ENCODE measurements around the gene OR2D3.

OR2D3 gene

DNA sequence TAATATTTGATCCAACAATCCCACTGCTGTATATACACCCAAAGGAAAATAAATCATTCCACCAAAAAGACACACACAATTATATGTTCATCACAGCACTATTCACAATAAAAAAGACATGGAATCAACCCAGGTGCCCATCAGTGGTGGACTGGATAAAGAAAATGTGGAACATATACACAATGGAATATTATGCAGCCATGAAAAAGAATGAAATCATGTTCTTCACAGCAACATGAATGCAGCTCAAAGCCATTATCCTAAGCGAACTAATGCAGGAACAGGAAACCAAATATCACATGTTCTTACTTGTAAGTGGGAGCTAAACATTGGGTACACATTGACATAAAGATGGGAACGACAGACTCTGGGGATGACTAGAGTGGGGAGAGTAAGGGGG is 1.1 kb upstream of the OR2D3 start:
- no peak overlapping the region for H3K4me2 ChIP-seq (ENCODE audit: low read depth, low read length, poor library complexity, severe bottlenecking)
- H3K36me3 ChIP-seq (ENCODE audit: low read length) = no peaks in the 10 kb centered on the region
- H4K20me1 ChIP-seq (ENCODE audit: low read depth, low read length) = no peaks in the 10 kb centered on the region
- no peaks in the 10 kb centered on the region for H3K9me3 ChIP-seq (ENCODE audit: insufficient read depth, low read length)
- H3K9ac ChIP-seq (ENCODE audit: low read length) = no peak overlapping the region
- H3K79me2 ChIP-seq (ENCODE audit: insufficient read depth, low read length) = no peaks in the 10 kb centered on the region
- no peak overlapping the region for H3K27ac ChIP-seq (ENCODE audit: low read depth, low read length)
- no peaks in the 10 kb centered on the region for H3K27me3 ChIP-seq (ENCODE audit: low read length)
- H3K9me2 ChIP-seq (replicated peaks; ENCODE audit: insufficient read depth, low read length) = no peaks in the 10 kb centered on the region
- TF ChIP-seq EZH2phosphoT487 (conservative IDR thresholded peaks at IDR 0.05; ENCODE audit: low read length) = no peak
- TF ChIP-seq, protein P1, sequence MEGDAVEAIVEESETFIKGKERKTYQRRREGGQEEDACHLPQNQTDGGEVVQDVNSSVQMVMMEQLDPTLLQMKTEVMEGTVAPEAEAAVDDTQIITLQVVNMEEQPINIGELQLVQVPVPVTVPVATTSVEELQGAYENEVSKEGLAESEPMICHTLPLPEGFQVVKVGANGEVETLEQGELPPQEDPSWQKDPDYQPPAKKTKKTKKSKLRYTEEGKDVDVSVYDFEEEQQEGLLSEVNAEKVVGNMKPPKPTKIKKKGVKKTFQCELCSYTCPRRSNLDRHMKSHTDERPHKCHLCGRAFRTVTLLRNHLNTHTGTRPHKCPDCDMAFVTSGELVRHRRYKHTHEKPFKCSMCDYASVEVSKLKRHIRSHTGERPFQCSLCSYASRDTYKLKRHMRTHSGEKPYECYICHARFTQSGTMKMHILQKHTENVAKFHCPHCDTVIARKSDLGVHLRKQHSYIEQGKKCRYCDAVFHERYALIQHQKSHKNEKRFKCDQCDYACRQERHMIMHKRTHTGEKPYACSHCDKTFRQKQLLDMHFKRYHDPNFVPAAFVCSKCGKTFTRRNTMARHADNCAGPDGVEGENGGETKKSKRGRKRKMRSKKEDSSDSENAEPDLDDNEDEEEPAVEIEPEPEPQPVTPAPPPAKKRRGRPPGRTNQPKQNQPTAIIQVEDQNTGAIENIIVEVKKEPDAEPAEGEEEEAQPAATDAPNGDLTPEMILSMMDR (IDR thresholded peaks at IDR 0.05; ENCODE audit: insufficient read depth, low read length, poor library complexity, severe bottlenecking) = no peak
- no peaks in the 10 kb centered on the region for H3F3A ChIP-seq (ENCODE audit: insufficient read depth)
- H2AFZ ChIP-seq (ENCODE audit: low read depth, low read length, severe bottlenecking) = no peak overlapping the region
- no peak overlapping the region for H3K4me3 ChIP-seq (ENCODE audit: insufficient read depth, low read length, poor library complexity, severe bottlenecking)

GRCh38 chr11:6925007-6925577 is 4.3 kb downstream of the OR2D3 start:
- H3K36me3 ChIP-seq (ENCODE audit: low read length) = no peaks in the 10 kb centered on the region
- no peak overlapping the region for H3K9ac ChIP-seq (ENCODE audit: low read length)
- no peaks in the 10 kb centered on the region for H3K27me3 ChIP-seq (ENCODE audit: low read length)
- H3F3A ChIP-seq (ENCODE audit: insufficient read depth) = no peaks in the 10 kb centered on the region
- no peak for TF ChIP-seq EZH2phosphoT487 (conservative IDR thresholded peaks at IDR 0.05; ENCODE audit: low read length)
- H3K9me2 ChIP-seq (replicated peaks; ENCODE audit: insufficient read depth, low read length) = no peaks in the 10 kb centered on the region
- H3K27ac ChIP-seq (ENCODE audit: low read depth, low read length) = no peak overlapping the region
- no peaks in the 10 kb centered on the region for H3K79me2 ChIP-seq (ENCODE audit: insufficient read depth, low read length)
- H4K20me1 ChIP-seq (ENCODE audit: low read depth, low read length) = no peaks in the 10 kb centered on the region
- H3K9me3 ChIP-seq (ENCODE audit: insufficient read depth, low read length) = no peaks in the 10 kb centered on the region
- H3K4me3 ChIP-seq (ENCODE audit: insufficient read depth, low read length, poor library complexity, severe bottlenecking) = no peak overlapping the region
- H2AFZ ChIP-seq (ENCODE audit: low read depth, low read length, severe bottlenecking) = no peak overlapping the region
- H3K4me2 ChIP-seq (ENCODE audit: low read depth, low read length, poor library complexity, severe bottlenecking) = no peak overlapping the region

- H3K4me3 ChIP-seq (ENCODE audit: insufficient read depth, low read length, poor library complexity, severe bottlenecking) = no peak overlapping the region
- H3K27ac ChIP-seq (ENCODE audit: low read depth, low read length) = no peak overlapping the region
- no peaks in the 10 kb centered on the region for H3K36me3 ChIP-seq (ENCODE audit: low read length)
- H3K9me3 ChIP-seq (ENCODE audit: insufficient read depth, low read length) = no peaks in the 10 kb centered on the region
- no peaks in the 10 kb centered on the region for H3F3A ChIP-seq (ENCODE audit: insufficient read depth)
- H3K4me2 ChIP-seq (ENCODE audit: low read depth, low read length, poor library complexity, severe bottlenecking) = peak overlapping the region; percentile 58
- H4K20me1 ChIP-seq (ENCODE audit: low read depth, low read length) = no peaks in the 10 kb centered on the region
- H3K9ac ChIP-seq (ENCODE audit: low read length) = no peak overlapping the region
- H3K79me2 ChIP-seq (ENCODE audit: insufficient read depth, low read length) = no peaks in the 10 kb centered on the region
- no peaks in the 10 kb centered on the region for H3K27me3 ChIP-seq (ENCODE audit: low read length)
- H2AFZ ChIP-seq (ENCODE audit: low read depth, low read length, severe bottlenecking) = no peak overlapping the region
- no peaks in the 10 kb centered on the region for H3K9me2 ChIP-seq (replicated peaks; ENCODE audit: insufficient read depth, low read length)
- TF ChIP-seq, protein P1 (IDR thresholded peaks at IDR 0.05; ENCODE audit: insufficient read depth, low read length, poor library complexity, severe bottlenecking) = no peak
- no peak for TF ChIP-seq EZH2phosphoT487 (conservative IDR thresholded peaks at IDR 0.05; ENCODE audit: low read length)
These were observed 4.9 kb downstream of the OR2D3 start for GRCh38 chr11:6925636-6926207.

Data from SU-DHL-6 (cell line).